HG03103 (cell line): Measurements from ENCODE around the gene EVL.
A peak's percentile ranks its signal among the peaks of the same experiment; 100 is the strongest.
"Not testable (repeated sequence)": the region's sequence is repeated elsewhere in the genome, so short reads cannot be mapped to it uniquely, and the experiment has no call there.

Experiments
- ATAC-seq: cut with Tn5 transposase; IDR thresholded peaks from one replicate; pipeline ENCODE4 v1.9.1; 2021; ENCODE audit warnings: low read depth; ENCODE audit not compliant: unreplicated experiment

The EVL gene

DNA sequence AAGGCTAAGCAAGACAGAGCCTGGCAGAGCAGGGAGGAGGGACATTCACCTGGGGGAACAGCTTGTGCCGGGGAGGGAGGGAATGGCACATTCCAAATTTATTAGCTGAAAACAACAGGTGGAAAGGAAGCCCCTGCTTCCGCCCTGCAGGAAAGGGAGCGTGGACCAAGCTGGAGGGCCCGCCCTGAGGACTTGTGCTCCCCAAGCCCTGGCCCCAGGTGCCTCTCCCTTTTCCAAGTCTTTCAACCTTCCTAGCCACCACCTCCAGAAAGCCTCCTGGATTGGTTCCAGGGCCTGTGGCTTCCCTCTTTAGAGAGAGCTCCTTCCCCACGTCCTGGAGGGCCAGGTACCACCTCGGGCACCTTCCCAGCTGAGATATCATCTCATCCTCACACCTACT is 91.6 kb downstream of the EVL start:
- ATAC-seq, result no peak

DNA sequence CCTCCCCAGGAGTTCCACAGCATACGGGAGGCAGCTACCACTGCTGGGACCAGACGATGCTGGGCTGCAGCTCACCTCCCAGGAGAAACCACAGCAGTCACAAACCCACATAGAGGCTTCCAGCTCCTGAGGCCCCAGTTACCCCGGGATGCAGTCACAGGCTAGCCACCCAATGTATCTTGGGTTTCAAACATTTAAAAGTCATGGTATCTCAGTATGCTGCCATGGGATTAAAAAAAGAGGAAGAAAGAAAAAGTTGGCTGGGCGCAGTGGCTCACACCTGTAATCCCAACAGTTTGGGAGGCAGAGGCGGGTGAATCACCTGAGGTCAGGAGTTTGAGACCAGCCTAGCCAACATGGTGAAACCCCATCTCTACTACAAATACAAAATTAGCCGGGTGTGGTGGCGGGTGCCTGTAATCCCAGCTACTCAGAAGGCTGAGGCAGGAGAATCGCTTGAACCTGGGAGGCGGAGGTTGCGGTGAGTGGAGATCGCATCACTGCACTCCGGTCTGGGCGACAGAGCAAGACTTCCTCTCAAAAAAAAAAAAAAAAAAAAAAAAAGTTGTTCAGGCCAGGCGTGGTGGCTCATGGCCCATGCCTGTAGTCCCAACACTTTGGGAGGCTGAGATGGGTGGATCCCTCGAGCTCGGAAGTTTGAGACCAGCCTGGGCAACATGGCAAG is 92.5 kb downstream of the EVL start:
- ATAC-seq, result not testable (repeated sequence)

DNA sequence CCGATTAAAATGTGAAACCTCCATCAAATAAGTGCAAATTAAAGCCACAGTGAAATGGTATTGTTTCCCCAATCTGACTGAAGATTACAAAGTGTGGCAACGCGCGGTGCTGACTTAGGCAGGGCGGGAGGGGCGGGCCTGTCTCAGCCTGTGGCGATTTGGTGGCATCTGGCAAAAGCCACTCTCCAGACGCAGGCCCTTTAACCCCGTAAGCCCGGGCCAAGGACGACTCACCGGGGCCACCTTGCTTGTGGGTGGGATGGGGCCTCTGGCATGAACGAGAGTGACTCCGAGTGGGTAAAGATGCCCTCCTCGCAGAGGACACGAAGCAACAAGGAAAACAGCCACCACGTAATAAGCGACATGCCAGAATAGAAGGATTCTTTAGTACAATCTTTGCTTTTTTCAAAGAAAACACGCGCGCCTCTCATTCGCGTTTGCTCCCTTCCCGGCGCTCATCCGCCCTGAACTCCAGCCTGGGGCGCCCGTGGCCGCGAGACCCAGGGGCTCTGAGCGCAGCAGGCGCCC is 93.4 kb downstream of the EVL start:
- no peak for ATAC-seq

DNA sequence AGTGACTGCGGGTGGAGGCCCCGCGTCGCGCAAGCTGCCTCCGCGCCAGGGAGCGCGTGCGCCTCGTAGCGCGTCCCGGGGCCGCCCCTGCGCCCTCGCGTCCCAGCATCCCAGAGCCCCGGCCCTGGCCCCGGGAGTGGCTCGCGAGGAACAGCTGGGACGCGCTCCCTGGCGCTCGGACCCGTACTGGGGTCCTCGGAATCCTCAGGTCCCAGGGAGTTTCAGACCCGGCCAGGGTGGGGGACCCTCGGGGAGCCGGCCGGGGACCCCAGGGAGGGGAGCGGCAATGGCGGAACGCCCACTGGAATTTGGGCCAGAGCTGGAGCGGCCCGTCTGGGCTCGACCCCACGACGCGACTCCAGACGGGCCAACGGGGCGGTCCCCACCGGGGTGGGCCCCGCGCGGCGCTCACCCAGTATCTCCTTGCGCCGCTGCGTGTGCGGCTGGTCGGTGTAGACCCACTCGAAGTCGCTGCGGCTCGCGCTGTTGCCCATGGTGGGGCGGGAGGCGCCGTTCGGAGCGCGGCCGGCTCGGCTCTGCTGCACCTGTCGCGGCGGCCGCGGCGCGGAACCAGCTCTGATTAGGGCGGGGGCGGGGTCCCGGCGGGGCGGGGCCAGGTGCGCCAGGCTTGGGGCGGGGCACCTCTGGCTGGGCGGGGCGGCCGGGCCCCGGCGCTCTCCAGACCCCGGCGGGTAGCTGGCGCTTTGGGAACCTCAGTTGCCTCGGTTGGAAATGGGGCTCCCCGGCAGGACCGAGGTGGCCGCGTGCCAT is 94.1 kb downstream of the EVL start, which contains the start of gene DEGS2:
Gene DEGS2 (minus strand): TSS at position 552 of the 771 bp plus-strand sequence. CDS start 58 bp downstream, at position 494.
- peak; percentile 57 for ATAC-seq

DNA sequence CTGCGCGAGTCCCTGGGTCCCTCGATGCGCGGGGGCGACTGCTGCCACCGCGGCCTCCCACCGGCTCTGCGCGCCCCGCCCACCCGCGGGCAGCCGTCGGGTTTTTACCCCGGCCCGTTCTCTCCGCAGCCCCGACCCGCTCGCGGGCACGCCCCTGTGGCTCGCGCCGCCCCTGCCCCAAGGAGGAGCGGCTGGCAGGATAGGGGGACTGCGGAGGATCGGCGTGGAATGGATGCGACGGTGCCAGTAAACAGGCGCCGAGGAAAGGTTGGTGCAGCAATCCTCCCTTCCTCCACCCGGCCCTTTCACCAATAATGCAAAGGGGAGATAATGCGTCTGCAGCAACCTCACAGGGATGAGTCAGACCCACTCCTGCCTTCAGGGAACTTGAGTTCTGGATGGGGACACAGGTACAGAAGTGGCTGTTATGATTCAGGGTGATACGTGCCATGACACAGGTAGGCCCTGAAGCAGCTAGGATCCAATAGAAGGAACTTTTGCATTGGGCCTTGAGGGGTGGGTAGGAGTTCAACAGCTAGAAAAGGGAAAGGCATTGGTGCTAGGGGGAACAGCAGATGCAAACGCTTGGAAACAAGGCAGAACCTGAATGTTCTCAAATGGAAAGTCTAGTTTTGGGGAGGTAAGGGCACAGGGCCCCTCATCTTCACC is 94.8 kb downstream of the EVL start:
- peak; percentile 22 for ATAC-seq

DNA sequence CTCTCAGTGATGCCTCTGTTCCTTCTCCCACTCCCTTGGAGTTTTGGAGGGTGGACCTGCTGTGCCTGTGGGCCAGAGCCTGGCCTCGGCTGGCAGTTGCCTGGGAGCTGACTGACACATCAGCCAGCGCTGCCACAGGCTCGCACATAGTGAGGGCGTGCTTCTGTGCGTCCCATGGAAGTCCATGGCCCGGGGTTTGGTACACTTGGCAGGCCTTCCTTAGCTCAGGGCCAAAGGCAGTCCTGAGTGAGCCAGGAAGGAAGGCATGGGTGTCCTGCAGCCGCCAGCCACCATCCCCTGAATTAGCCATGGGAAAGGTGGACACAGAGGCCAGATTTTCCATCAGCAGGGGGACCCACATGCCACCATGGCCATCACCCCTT is 95.3 kb downstream of the EVL start:
- no peak for ATAC-seq

DNA sequence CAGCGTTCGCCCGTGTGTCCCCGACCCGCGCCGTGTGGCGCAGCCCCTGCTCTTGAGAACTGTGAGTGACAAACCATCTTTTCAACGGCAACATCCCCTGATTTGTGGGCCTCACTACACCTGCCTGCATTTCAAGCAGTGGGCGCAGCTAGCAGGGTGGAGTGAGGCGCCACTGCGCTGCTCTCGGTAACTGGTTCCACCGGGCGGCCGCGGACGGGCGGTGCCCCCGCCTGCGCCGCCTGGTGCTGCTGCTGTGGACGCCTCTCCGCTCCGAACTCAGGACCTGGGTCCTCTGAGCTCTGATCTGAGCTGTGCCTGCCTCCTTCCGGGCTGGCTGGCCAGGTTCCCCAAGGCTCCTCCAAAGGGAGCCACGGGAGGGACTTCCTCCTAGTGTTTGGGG is 100.2 kb downstream of the EVL start:
- ATAC-seq, result no peak

DNA sequence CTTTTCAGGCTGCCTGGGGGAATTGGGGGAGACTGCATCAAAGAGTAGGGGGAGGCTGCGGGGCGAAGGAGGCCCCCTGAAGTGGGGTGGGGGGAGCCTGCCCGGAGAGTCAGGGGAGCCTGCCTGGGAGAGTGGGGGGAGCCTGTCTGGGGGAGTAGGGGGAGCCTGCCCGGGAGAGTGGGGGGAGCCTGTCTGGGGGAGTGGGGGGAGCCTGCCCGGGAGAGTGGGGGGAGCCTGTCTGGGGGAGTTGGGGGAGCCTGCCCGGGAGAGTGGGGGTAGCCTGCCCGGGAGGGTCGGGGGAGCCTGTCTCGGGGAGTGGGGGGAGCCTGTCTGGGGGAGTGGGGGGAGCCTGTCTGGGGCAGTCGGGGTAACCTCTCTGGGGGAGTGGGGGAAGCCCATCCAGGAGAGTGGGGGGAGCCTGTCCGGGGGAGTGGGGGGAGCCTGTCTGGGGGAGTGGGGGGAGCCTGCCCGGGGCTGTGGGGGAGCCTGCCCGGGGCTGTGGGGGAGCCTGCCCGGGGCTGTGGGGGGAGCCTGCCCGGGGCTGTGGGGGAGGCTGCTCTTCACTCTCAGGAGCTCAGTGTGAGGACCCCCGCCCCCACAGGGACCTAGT is 100.7 kb downstream of the EVL start:
- ATAC-seq, result no peak

DNA sequence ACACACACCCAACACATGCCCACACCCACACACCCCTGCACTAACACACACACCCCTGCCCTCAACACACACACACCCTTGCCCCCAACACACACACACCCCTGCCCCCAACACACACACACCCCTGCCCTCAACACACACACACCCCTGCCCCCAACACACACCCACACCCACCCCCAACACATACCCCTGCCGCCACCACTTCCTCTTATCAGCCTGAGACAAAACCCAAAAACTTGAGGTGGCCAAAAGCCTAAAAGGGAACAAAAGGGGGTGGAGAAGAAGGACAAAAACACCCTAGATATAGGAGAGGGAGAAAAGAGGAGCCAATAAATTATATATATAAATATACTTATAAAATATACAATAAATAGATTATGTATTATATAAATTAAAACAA is 103.3 kb downstream of the EVL start:
- ATAC-seq, result no peak

DNA sequence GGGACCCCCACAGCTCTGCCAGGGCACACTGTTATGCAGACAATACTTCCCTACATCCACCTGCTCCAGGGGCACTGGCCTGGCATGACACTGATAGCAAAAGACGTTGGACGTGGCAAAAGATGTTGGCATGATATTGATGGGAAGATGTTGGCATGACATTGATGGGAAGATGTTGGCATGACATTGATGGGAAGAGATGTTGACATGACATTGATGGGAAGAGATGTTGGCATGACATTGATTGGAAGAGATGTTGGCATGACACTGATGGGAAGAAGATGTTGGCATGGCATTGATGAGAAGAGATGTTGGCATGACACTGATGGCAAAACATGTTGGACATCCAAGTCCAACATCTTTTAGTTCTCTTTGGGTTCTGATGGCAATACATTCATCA is 105.7 kb downstream of the EVL start:
- no peak for ATAC-seq

DNA sequence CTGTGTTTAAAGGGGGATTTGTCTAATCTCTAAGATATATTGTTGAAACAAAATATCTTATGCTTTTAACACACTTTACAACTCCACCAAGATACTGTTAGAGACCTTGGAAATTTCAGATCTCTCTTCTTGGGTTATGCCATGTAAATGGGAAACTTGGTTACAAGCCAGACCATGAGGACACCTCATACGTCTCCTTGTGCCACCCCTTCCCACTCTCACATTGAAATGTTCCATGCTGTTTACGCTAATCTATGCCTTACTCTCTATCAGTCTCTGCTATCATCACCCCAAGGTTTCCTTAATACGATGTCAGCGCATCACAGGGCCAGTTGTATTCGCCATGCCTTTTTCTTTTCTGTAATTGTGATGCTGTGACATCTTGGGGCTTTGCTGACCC is 107.6 kb downstream of the EVL start:
- ATAC-seq, result no peak

DNA sequence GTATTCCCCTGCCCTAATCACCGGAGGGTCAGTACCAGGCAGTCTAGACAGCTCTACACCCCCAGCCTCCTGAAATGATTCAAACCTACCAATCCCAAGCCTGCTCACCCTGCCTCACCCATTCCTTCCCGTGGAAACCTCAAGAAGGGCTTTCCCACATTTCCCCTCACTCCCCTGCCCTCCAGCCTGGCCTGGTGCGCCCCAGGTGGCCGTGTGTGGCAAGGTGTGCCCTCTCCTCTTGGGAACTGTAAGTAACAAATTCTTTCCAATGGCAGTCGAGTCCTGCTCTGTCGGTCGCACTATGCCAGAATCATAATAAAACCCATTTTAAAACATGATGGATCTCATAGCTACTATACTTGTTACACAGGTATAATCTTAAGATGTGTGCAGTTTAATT is 108.1 kb downstream of the EVL start:
- ATAC-seq, result no peak

DNA sequence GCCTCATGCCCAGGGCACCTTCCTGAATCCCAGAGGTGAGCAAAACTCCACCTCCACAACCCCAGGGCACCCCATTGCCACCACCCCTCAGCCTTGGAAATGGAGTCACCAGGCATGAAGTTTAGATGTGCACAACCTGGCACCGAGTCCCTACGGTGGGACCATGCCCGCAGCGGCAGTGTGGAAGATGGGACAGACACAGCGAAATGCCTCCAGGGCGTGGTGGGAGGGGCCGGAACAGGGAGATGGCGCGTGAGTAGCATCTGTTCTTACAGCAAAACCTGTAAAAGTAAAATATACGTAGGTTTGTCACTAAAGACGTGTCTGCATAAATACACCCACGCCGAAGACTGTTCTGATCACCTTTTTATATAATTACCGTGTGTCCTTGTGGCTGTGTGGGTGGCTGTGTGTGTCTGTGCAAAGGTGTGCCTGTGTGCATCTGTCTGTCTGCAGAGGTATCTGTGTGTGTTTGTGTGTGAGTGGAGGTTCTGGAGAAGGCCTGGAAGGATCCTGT is 111.6 kb downstream of the EVL start:
- no peak for ATAC-seq

DNA sequence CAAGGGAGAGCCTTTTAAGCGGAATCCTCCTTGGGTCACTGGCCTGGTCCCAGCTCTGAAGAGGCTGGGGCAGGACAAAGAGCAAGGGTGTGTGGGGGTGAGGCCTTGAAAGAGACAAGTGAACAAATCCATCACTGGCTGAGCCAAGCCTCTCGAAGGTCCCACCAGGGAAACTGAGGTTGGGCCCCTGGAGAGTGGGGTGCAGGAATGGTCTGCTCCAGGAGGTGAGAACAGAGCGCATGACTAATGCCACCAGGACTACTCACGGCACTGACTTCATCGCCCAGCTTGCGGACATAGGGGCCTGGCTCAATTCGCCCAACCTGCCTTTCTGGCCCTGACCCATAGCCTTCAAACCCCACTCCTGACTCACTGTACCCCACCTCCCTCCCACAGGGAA is 113.5 kb downstream of the EVL start:
- no peak for ATAC-seq

DNA sequence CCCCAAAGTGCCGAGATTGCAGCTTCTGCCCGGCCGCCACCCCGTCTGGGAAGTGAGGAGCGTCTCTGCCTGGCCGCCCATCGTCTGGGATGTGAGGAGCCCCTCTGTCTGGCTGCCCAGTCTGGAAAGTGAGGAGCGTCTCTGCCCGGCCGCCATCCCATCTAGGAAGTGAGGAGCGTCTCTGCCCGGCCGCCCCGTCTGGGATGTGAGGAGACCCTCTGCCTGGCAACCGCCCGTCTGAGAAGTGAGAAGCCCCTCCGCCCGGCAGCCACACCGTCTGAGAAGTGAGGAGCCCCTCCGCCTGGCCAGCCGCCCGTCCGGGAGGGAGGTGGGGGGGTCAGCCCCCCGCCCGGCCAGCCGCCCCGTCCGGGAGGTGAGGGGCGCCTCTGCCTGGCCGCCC is 115.4 kb downstream of the EVL start:
- not testable (repeated sequence) for ATAC-seq

DNA sequence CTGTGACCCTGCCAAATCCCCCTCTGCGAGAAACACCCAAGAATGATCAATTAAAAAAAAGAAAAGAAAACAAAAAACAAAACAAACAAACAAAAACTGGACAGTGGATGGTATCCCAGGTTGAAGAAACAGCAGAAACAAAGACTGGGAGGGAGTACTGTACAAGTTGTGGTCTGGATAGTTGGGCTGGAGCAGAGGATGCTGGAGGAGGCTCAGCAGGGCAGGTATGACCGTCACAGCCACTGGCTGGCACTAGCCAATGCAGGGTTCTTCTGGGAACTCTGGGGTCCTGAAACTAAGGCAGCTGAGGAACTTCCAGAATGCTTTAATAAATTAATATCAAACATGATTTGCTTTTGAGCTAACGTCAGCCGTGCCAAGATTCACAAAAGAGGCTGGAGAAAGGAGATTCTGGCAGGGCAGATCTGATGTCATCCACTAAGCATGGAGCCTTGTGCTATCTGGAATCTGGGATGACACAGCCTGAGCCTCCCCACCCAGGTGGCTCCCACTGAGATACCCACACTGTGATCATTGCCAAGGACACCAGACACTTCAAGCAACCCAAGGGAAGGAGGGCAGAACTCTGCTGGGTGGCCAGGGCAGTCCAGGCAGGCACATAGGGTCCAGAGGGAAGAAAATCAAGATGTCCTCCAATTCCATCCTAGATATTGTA is 116.8 kb downstream of the EVL start:
- not testable (repeated sequence) for ATAC-seq

DNA sequence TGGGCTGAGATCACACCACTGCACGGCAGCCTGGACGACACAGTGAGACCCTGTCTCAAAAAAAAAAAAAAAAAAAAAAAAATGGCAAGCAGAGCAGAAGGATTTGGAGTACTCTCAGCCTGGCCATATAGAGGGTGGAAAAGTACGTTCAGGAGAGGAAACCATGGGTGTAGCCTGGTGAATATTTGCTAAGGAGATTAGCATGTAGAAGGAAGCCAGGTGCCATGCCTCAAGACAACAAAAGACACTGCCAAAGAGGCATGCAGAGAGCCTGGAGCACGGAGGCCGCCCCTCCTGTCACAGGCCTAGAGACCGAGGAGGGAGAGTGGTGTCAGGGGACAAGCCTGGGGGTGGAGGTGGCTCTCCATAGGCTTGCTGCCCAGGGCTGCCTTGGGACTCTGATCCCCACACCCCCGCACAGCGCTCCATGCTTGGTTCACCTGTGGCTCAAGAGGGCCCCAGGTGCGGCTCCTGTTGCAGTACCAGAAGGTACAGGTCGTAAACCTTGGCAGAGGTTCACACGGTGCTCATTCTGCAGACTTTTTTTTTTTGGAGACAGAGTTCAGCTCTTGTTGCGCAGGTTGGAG is 122.1 kb downstream of the EVL start:
- ATAC-seq, result no peak

DNA sequence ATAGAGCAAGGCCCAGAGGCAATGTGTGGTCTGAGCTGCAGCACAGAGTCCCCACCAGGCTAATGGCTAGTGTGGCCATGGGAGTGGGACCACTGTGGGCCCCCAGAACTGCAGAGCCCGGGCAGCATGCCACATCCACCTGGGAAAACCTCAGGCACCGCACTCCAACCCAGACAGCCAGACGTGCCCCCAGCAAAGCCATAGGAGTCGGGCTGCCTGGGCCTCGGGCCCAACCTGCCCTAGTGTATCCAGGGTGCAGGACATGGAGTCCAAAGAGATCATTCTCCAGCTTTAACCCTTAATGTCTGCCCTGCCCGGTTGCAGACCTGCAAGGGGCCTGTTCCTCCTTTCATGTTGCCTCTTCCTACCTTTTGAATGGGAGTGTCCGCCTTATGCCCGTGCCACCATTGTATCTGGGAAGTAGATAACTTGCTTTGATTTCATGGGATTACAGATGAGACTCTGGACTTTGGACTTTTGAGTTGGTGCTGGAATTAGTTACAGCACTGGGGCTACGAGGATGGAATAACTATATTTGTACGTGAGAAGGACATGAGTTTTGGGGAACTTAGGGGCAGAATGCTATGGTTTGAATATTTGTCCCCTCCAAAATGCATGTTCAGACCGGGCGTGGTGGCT is 123.3 kb downstream of the EVL start:
- ATAC-seq, result no peak

DNA sequence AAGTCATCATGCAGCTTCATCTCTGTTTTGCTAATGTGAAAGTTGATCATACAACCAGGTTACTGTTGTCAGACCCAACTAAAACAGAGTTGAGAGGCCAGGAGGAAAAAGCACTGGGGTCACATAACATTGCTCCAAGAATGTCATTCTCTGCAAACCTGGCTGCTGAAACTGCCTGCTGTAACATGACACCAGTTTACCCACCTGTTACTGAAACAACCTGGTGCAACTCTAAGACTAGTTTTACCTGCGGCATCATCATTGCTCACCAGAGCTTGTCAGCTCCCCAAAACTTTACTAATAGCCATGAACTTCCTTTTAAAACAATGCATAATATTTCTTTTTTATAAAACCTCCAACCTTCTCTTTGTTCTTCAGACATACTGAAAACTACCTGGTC is 124.9 kb downstream of the EVL start:
- no peak for ATAC-seq
